Cardiac fibroblast (primary cell): ENCODE measurements around the gene TMIGD2.

Experiments
- DNase-seq, 2 donors: peaks; one replicate each; pipeline versions ENCODE4 v3.0.0 to v3.0.0-alpha.2; 2010; ENCODE audit warnings: low read depth in 2 of 2
- H3K4me3 ChIP-seq, 2 donors: replicated peaks in 1 of 2; 1 replicate in 1 of 2; 2 replicates in 1 of 2; pipeline ENCODE4 v1.5.1; 2011; ENCODE audit warnings: low read depth in 2 of 2, low read length in 2 of 2, mild to moderate bottlenecking in 2 of 2, moderate library complexity in 1 of 2
- TF ChIP-seq, protein P1 (sequence below): IDR thresholded peaks from one replicate; pipeline ENCODE4 v1.5.1; 2011; ENCODE audit warnings: low read depth, mild to moderate bottlenecking, low read length, inconsistent platforms

TMIGD2 gene

DNA sequence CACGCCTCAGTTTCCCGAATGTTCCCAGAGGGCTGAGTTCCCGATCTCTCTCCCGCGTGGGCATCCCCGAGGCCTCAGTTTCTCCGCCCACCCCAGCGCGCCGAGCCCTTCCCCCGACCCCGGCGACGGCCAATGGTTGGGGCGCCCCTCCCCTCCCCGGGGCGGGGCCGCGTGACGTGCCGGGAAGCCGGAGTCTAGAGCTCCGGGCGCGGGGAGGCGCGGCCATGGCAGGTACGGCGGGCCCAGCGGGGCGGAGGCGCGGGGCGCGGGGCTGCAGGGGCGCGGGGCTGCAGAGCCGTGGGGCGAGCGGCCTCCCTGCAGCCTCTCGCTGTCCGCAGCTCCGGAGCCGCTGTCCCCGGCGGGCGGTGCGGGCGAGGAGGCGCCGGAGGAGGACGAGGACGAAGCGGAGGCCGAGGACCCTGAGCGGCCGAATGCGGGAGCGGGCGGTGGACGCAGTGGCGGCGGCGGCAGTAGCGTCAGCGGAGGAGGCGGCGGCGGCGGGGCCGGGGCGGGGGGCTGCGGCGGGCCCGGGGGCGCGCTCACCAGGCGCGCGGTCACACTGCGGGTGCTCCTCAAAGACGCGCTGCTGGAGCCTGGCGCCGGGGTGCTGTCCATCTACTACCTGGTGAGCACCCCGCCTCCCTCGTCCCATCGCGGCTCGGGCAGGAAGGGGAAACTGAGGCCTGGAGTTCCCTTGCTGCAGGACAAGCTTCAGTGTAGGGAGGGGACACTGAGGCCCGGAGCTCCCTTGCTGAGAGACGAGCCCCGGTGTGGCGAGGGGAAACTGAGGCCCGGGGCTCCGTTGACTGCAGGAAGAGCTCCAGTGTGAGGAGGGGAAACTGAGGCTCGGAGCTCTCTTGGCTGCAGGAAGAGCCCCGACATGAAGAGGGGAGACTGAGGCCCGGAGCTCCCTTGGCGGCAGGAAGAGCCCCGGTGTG lies 41.5 kb upstream of the TMIGD2 start, which contains the start of gene MPND:
MPND (plus strand) TSS at position 193 of the 938 bp plus-strand sequence; CDS start at position 225, 32 bp downstream.
- TF ChIP-seq, protein P1, sequence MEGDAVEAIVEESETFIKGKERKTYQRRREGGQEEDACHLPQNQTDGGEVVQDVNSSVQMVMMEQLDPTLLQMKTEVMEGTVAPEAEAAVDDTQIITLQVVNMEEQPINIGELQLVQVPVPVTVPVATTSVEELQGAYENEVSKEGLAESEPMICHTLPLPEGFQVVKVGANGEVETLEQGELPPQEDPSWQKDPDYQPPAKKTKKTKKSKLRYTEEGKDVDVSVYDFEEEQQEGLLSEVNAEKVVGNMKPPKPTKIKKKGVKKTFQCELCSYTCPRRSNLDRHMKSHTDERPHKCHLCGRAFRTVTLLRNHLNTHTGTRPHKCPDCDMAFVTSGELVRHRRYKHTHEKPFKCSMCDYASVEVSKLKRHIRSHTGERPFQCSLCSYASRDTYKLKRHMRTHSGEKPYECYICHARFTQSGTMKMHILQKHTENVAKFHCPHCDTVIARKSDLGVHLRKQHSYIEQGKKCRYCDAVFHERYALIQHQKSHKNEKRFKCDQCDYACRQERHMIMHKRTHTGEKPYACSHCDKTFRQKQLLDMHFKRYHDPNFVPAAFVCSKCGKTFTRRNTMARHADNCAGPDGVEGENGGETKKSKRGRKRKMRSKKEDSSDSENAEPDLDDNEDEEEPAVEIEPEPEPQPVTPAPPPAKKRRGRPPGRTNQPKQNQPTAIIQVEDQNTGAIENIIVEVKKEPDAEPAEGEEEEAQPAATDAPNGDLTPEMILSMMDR, result no peak
- peak; percentile 70 to 81 for DNase-seq
- peak within 1 kb of the TSS; percentile 70 to 72 for H3K4me3 ChIP-seq

DNA sequence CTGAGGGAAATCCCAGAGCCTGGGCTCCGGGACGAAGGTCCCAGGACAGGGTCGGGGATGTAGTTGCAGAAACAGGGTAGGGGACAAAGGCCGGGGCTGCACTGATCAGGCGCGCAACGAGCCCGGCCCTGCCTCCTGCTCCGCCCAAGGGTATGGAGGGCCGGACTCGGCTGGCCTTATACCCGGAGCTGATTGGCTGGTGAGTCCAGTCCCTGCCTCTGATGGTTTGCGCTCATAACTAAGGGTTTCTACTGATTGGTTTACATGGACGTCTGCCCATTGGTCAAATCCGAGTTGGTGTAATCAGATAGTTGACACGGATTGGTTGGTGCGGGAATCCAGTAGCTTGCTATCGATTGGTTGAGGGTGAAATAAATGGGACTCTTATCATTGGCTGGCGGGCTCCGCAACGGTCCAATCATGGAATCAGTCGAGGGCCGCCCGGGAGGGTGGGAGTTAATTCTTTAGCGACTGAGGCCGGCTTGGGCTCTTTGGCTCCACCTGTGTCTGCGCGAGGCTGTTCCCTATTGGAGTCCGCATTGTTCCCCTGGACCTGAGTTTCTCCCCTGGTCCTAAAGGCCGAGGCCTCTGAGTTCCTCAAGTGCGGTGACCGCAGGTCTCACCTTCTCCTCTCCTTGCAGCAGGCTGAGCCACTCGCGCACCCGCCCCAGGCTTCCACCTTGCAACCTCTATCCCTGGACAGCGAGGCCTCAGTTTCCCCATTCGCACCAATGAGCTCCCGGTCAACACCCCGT lies 40.6 kb upstream of the TMIGD2 start:
- TF ChIP-seq, protein P1, result peak; percentile 45
- DNase-seq, result peak; percentile 100
- peak overlapping the region; percentile 70 to 72 for H3K4me3 ChIP-seq

DNA sequence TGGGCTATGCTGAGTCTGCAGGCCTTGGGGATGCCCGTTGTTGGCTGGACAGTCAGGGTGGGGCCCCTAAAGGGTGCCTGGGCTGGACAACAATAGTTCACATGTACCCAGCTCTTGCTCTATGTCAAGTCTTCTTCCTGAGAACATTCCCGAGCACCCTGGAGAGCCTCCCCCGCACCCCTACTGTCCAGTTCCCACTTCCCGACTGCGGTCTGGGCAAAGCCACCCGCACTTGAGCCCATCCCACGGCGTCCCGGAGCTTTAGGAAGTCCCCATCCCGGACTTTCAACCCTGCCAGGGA lies 40.1 kb upstream of the TMIGD2 start:
- TF ChIP-seq, protein P1, result no peak
- peak; percentile 68 to 75 for DNase-seq

DNA sequence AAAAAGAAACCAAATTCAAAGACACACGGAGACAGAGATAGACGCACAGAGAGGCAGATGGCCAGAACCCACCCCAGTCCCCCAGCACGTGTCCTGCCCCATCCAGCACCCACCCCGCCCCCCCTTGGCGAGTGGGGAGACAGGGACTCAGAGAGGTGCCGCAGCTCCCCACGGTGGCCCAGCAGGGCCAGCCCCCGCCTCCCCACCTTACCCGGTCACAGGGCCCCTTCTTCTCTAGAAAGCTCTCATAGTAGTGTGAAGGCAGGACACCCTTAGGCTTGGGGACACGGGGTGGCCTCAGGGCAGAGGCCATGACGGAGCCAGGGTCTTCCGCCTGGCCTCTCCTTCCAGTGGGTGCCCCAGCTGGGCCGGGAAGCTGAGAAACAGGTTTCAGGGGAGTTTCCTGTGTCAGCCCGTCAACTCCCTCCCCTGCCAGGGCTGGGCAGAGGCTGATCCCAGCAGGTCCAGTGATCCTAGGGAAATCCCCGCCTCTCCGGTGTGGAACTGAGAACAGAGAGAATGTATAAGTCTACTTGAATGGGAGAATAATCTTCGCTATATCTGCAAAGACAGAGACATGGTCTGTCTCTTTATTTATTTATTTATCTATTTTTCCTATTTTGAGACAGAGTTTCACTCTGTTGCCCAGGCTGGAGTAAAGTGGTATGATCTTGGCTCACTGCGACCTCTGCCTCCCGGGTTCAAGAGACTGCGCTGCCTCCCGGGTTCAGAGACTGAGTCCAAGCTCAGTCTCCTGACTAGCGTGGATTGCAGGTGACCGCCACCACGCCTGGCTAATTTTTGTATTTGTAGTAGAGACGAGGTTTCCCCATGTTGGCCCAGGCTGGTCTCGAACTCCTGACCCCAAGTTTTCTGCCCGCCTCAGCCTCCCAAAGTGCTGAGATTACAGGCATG lies 36.5 kb upstream of the TMIGD2 start, which contains the start of gene STAP2:
STAP2 (minus strand) TSS at position 387 of the 915 bp plus-strand sequence; CDS start at position 313, 74 bp downstream.
- TF ChIP-seq, protein P1, result no peak
- peak within 1 kb of the TSS; percentile 38 to 51 for H3K4me3 ChIP-seq
- no peak for DNase-seq

More for the DNA sequence above, 40.1 kb upstream of the TMIGD2 start:
- H3K4me3 ChIP-seq, result peak overlapping the region; percentile 49 to 62

DNA sequence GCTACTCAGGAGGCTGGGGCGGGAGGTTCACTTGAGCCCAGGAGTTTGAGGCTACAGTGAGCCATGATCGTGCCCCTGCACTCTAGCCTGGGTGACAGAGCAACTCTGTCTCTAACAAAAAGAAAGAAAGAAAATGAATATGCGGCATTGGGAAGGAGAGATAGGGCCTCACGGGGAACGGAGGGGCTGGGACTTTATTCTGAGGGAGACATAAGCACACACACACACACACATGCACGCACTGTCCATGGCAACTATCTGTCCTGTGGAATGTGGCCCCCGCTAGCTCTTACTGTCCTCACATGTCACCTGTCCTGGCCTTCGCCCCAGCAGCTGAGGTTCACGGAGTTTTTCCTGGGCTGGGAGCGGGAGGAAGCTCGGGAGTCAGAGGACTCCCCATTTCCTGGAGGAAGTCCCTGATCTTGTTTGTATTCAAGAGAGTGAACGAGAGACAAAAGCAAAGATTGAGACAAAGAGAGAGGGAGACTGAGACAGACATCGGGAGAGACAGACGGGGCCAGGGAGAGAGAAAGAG lies 35.8 kb upstream of the TMIGD2 start:
- DNase-seq, result peak; percentile 33 to 39
- H3K4me3 ChIP-seq, result peak overlapping the region; percentile 38 to 51
- TF ChIP-seq, protein P1, result no peak
